ENCODE data around the gene A4GNT.

The A4GNT gene

GRCh38 chr3:138081371-138082084 is 50.7 kb downstream of the A4GNT start:
- DNase-seq (ENCODE audit: insufficient read length, low spot score) (no peak), FAIRE-seq (no peak)

DNA sequence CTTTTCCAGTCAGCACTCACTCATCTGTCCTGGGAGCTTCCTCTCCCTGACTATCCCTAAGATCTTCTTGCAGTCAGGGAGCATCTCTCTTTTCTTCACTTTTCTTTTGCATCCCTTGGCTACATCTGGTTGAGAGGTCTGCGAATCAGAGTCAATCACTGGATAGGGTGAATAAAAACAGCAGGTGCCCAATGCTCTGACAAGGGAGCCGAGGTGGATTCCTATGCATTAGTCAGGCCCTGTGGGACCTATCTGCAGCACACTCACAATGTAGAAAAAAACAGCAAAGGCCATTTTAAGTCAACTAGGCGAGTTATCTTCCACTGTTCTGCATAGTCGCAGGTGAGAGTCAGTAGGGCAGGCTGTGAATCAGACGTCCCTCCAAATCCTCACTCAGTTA is 52.3 kb downstream of the A4GNT start:
- DNase-seq (ENCODE audit: insufficient read length, low spot score) (no peak), FAIRE-seq (no peak)

GRCh38 chr3:138078901-138079344 is 53.3 kb downstream of the A4GNT start:
- FAIRE-seq = peak; percentile 49
- DNase-seq (ENCODE audit: insufficient read length, low spot score) = peak; percentile 44

GRCh38 chr3:138078096-138078495 is 54.1 kb downstream of the A4GNT start:
- DNase-seq (ENCODE audit: insufficient read length, low spot score) (no peak), FAIRE-seq (no peak)

Measured in HTR-8/SVneo (cell line).